Astrocyte of the cerebellum (primary cell): Measurements from ENCODE around the gene MECR.

Experiments used
- DNase-seq: peaks from one replicate; pipeline ENCODE4 v3.0.0-alpha.2; 2011; ENCODE audit warnings: low read depth
- H3K4me3 ChIP-seq: 2 replicates; pipeline ENCODE4 v1.5.1; 2011; ENCODE audit warnings: mild to moderate bottlenecking, low read depth, low read length, moderate library complexity
- in situ Hi-C: cut with HindIII; loops from 2 replicates; pipeline ENCODE4 v1.10.0; 2017; ENCODE audit warnings: low sequenced_read_pairs
- TF ChIP-seq, protein P1 (sequence below): IDR thresholded peaks from 2 replicates; pipeline ENCODE4 v1.5.1; 2012; ENCODE audit warnings: low read length, low read depth, moderate library complexity, mild to moderate bottlenecking; ENCODE audit errors: missing control alignments

Gene MECR

GRCh38 chr1:29169976-29170375 is 60.8 kb downstream of the MECR start:
- H3K4me3 ChIP-seq = no peak overlapping the region
- no peak for DNase-seq
- in situ Hi-C loops = loop anchor here (10.0 kb wide), 1 partner anchor 65 kb away; no protein-coding TSS in a partner anchor
- TF ChIP-seq, protein P1, sequence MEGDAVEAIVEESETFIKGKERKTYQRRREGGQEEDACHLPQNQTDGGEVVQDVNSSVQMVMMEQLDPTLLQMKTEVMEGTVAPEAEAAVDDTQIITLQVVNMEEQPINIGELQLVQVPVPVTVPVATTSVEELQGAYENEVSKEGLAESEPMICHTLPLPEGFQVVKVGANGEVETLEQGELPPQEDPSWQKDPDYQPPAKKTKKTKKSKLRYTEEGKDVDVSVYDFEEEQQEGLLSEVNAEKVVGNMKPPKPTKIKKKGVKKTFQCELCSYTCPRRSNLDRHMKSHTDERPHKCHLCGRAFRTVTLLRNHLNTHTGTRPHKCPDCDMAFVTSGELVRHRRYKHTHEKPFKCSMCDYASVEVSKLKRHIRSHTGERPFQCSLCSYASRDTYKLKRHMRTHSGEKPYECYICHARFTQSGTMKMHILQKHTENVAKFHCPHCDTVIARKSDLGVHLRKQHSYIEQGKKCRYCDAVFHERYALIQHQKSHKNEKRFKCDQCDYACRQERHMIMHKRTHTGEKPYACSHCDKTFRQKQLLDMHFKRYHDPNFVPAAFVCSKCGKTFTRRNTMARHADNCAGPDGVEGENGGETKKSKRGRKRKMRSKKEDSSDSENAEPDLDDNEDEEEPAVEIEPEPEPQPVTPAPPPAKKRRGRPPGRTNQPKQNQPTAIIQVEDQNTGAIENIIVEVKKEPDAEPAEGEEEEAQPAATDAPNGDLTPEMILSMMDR = no peak

DNA sequence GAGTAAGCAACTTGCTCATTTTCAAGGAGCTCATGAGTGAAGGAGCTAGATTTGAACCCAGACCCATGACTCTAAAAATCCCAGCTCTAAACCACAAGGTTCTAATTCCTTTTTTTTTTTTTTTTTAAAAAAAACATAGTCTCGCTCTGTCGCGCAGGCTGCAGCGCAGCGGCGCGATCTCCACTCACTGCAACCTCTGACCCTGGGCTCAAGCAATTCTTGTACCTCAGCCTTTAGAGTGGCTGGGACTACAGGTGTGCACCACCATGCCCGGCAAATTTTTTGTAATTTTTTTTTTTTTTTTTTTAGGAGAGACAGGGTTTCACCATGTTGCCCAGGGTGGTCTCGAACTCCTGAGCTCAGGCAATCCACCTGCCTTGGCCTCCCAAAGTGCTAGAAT is 62.8 kb downstream of the MECR start:
- in situ Hi-C loops = loop anchor here (10.0 kb wide), 1 partner anchor 63 kb away; no protein-coding TSS in a partner anchor
- no peak for DNase-seq
- no peak overlapping the region for H3K4me3 ChIP-seq
- TF ChIP-seq, protein P1 = no peak

DNA sequence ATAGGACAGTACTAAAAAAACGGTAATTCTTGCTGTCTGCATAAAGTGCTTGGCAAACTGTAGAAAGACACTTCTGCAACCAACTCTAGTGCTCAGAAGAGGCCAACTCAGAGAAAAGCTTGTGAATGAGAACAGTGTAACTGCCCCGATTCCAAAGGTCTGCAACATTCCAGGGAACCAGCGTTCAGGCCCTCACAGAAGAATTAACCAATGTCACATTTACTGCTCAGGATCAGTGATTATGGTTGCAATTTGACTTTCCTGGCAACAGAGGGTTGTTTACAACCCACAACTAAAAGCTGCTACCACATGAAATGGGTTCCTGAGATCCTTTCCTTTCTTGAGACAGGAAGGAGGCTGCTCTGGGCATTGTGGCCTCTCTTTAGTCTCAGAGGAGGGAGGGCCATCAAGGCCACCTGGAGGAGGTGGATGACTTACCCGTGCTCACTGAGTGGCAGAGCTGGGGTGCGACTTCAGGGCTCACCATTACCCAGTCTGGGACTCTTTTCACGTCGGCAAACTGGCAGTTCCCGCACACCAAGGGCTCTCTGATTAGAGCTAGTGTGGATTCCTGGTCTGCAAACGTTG is 64.3 kb downstream of the MECR start:
- TF ChIP-seq, protein P1 = no peak
- DNase-seq = no peak
- H3K4me3 ChIP-seq = no peak overlapping the region
- in situ Hi-C loops = loop anchor here (10.0 kb wide), 1 partner anchor 62 kb away; no protein-coding TSS in a partner anchor

DNA sequence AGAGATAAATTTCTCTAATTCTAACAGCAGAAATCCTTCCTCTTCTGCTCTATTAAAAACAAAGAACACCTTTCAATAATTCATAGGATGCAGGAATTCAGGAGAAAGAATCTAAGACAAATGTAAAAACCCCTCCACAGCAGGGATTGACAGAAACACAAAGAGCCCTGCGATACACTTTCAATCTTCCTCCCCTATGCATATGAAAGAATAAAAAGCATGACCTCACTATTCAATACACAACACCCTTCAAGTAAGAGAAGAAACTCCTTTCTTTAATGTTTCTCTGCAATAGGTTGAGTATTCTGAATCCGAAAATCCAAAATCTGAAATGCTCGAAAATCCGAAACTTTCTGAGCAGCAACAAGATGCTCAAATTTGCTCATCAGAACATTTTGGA is 66.1 kb downstream of the MECR start:
- DNase-seq = no peak
- in situ Hi-C loops = loop anchor here (10.0 kb wide), 1 partner anchor 60 kb away; no protein-coding TSS in a partner anchor
- H3K4me3 ChIP-seq = no peak overlapping the region
- TF ChIP-seq, protein P1 = no peak

- DNase-seq = no peak
- TF ChIP-seq, protein P1 = no peak
- no peak overlapping the region for H3K4me3 ChIP-seq
- in situ Hi-C loops = loop anchor here (10.0 kb wide), 1 partner anchor 58 kb away; no protein-coding TSS in a partner anchor
Measured at GRCh38 chr1:29162476-29163138, 68.1 kb downstream of the MECR start.

- TF ChIP-seq, protein P1 = no peak
- in situ Hi-C loops = loop anchor here (10.0 kb wide), 1 partner anchor 57 kb away; no protein-coding TSS in a partner anchor
- H3K4me3 ChIP-seq = no peak overlapping the region
- no peak for DNase-seq
Measured at GRCh38 chr1:29162025-29162424, 68.7 kb downstream of the MECR start.
